GM23338 (cell line): Measurements from ENCODE around the gene PRCC. TPM values are rescaled to one million over a fixed set of nuclear protein-coding genes. Genes with fewer than 3 reads are reported as not detected.

Experiments
- ATAC-seq: fragments of 200-7000 bp; cut with Tn5 transposase; 3 replicates; pipeline ENCODE4 v1.9.1; 2020
- DNase-seq: peaks from one replicate; pipeline ENCODE4 v3.0.0-alpha.2; 2015; ENCODE audit warnings: low spot score
- H2AFZ ChIP-seq: fragments of 200-600 bp; sonication (generic); 2 replicates; pipeline ENCODE4 v1.8.0; 2016; ENCODE audit warnings: antibody characterized with exemption, mild to moderate bottlenecking, moderate library complexity
- H3F3A ChIP-seq: fragments of 200-600 bp; sonication (generic); replicated peaks from 2 replicates; pipeline ENCODE4 v1.8.0; 2017; ENCODE audit warnings: antibody characterized with exemption, mixed run types, low read depth
- H3K27ac ChIP-seq: fragments of 200-600 bp; sonication (generic); 2 replicates; pipeline ENCODE4 v1.6.1; 2016; ENCODE audit warnings: low read depth
- H3K27me3 ChIP-seq: fragments of 200-600 bp; sonication (generic); 2 replicates; pipeline ENCODE4 v1.8.0; 2016; ENCODE audit warnings: mild to moderate bottlenecking, mixed run types, moderate library complexity; ENCODE audit not compliant: insufficient read depth
- H3K36me3 ChIP-seq: fragments of 200-600 bp; sonication (generic); 2 replicates; pipeline ENCODE4 v1.8.0; 2016; ENCODE audit warnings: mild to moderate bottlenecking; ENCODE audit not compliant: insufficient read depth
- H3K4me1 ChIP-seq: fragments of 200-600 bp; sonication (generic); 2 replicates; pipeline ENCODE4 v1.8.0; 2016; ENCODE audit warnings: mild to moderate bottlenecking, moderate library complexity; ENCODE audit not compliant: insufficient read depth
- H3K4me2 ChIP-seq: fragments of 200-600 bp; sonication (generic); 2 replicates; pipeline ENCODE4 v1.7.1; 2017; ENCODE audit warnings: mixed run types
- H3K4me3 ChIP-seq: fragments of 200-600 bp; sonication (generic); 2 replicates; pipeline ENCODE4 v1.6.1; 2016; ENCODE audit warnings: mixed run types
- H3K79me2 ChIP-seq: fragments of 200-600 bp; sonication (generic); replicated peaks from 2 replicates; pipeline ENCODE4 v1.8.0; 2017; ENCODE audit warnings: mild to moderate bottlenecking; ENCODE audit not compliant: insufficient read depth
- H3K9me2 ChIP-seq: fragments of 200-600 bp; sonication (generic); 2 replicates; pipeline ENCODE4 v1.8.0; 2017; ENCODE audit not compliant: insufficient read depth
- H4K20me1 ChIP-seq: fragments of 200-600 bp; sonication (generic); replicated peaks from 2 replicates; pipeline ENCODE4 v1.8.0; 2017; ENCODE audit warnings: mild to moderate bottlenecking; ENCODE audit not compliant: insufficient read depth
- H3K27ac Mint-ChIP-seq: 2 replicates; pipeline ENCODE4 v1.8.0; 2020; ENCODE audit warnings: inconsistent platforms, mild to moderate bottlenecking, moderate library complexity, mixed read lengths
- H3K27me3 Mint-ChIP-seq: 3 replicates; pipeline ENCODE4 v1.8.0; 2022; ENCODE audit warnings: low read depth, mild to moderate bottlenecking, moderate library complexity, mixed read lengths, inconsistent platforms; ENCODE audit not compliant: insufficient read depth, poor library complexity
- H3K36me3 Mint-ChIP-seq: 3 replicates; pipeline ENCODE4 v1.8.0; 2021; ENCODE audit warnings: low read depth, mild to moderate bottlenecking, inconsistent platforms, moderate library complexity, mixed read lengths
- H3K4me1 Mint-ChIP-seq: 3 replicates; pipeline ENCODE4 v1.8.0; 2020; ENCODE audit warnings: mild to moderate bottlenecking, inconsistent platforms, mixed read lengths
- H3K4me3 Mint-ChIP-seq: 3 replicates; pipeline ENCODE4 v1.8.0; 2021; ENCODE audit warnings: moderate library complexity, mild to moderate bottlenecking, inconsistent platforms, mixed read lengths
- H3K9me3 Mint-ChIP-seq: 3 replicates; pipeline ENCODE4 v1.8.0; 2020; ENCODE audit warnings: moderate library complexity, mild to moderate bottlenecking, inconsistent platforms, mixed read lengths
- CREB1 ChIP-seq: fragments of 250-450 bp; sonication (Bioruptor Pico); IDR thresholded peaks from 2 replicates; pipeline ENCODE4 v1.5.0; 2020; ENCODE audit warnings: low read depth, mild to moderate bottlenecking, moderate library complexity
- CTCF ChIP-seq, 2 experiments: fragments of 200-600 bp in 1 of 2; sonication (generic) in 1 of 2; conservative IDR thresholded peaks; 2 replicates each; pipeline versions ENCODE4 v1.5.1 to v1.6.1; 2016 to 2017; ENCODE audit warnings: antibody characterized with exemption in 2 of 2, low read depth in 2 of 2, mild to moderate bottlenecking in 2 of 2, moderate library complexity in 1 of 2
- EZH2 ChIP-seq: fragments of 200-600 bp; sonication (generic); IDR thresholded peaks from one replicate; pipeline ENCODE4 v1.8.0; 2017; ENCODE audit warnings: antibody characterized with exemption, mild to moderate bottlenecking, low read depth; ENCODE audit not compliant: unreplicated experiment
- EZH2phosphoT487 ChIP-seq: fragments of 200-600 bp; sonication (generic); IDR thresholded peaks from one replicate; pipeline ENCODE4 v1.8.1; 2018; ENCODE audit warnings: antibody characterized with exemption; ENCODE audit not compliant: unreplicated experiment
- NANOG ChIP-seq: IDR thresholded peaks from 2 replicates; pipeline ENCODE4 v1.6.1; 2016; ENCODE audit warnings: antibody characterized with exemption, borderline replicate concordance
- POLR2AphosphoS5 ChIP-seq: IDR thresholded peaks from 2 replicates; pipeline ENCODE4 v1.6.1; 2016; ENCODE audit warnings: antibody characterized with exemption, low read depth
- ZNF114 ChIP-seq: fragments of 250-450 bp; sonication (Bioruptor Pico); IDR thresholded peaks from 2 replicates; pipeline ENCODE4 v1.5.0; 2020; ENCODE audit warnings: mild to moderate bottlenecking, moderate library complexity
- ZNF331 ChIP-seq: fragments of 250-450 bp; sonication (Bioruptor Pico); IDR thresholded peaks from 2 replicates; pipeline ENCODE4 v1.5.0; 2020; ENCODE audit warnings: low read depth, mild to moderate bottlenecking, moderate library complexity
- ZNF462 ChIP-seq: fragments of 250-450 bp; sonication (Bioruptor Pico); IDR thresholded peaks from 2 replicates; pipeline ENCODE4 v1.5.0; 2020; ENCODE audit warnings: mild to moderate bottlenecking, moderate library complexity
- polyA plus RNA-seq: library from polyadenylated mRNA; unstranded; fragments of >200 nt; fragmentation: Nextera tagmentation; extraction: Ambion mirVana; gene quantifications from 2 replicates; pipeline ENCODE4 v1.2.1, GENCODE V29; 2016
- total RNA-seq: library from RNA; depleted of rRNA; stranded (reverse); fragments of >200 nt; shearing (Covaris generic); gene quantifications from 2 replicates; pipeline ENCODE4 v1.2.3, GENCODE V29; 2014
- TF ChIP-seq, protein P1 (sequence below): IDR thresholded peaks from one replicate; pipeline ENCODE4 v1.6.1; 2018; ENCODE audit warnings: antibody characterized with exemption; ENCODE audit not compliant: unreplicated experiment

The PRCC gene
- total and polyA plus RNA-seq, 2 experiments from 2014 or later, result 66.2 to 72.9 TPM

DNA sequence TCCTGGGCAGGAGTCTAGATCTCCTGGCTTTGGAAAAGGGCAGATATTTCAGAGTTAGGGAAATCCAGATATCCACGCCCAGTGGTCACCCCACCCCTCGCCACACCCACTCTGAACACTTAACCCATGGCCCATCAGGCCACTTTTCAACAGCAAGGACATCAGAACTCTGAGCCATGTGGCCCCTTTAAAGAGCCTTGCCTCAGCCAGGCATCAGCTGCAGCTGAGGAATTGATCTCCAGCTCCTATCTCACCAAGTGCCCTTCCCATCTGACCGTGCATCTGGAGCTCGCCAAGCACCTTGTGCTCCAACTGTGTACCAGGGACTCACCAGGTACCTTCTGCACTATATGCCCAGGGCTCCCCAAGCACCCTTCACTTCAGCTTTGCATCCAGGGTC is 69.6 kb downstream of the PRCC start:
- ATAC-seq, result no peak
- H3K4me1 ChIP-seq, result peaks cover 8% of the 10 kb centered on the region; the same call in 1 of the 2 replicates

More for the DNA sequence above, 69.6 kb downstream of the PRCC start:
- Histone ChIP-seq H3K4me3 (no peak overlapping the region), H3K79me2 (no peaks in the 10 kb centered on the region), H4K20me1 (no peaks in the 10 kb centered on the region), H3K9me2 (no peaks in the 10 kb centered on the region), H3K27me3 (peaks cover 40% of the 10 kb centered on the region; the same call in 1 of the 2 replicates), H3F3A (no peaks in the 10 kb centered on the region), H2AFZ (no peak overlapping the region), H3K4me2 (no peak overlapping the region), H3K27ac (no peak overlapping the region), H3K36me3 (no peaks in the 10 kb centered on the region)
- Mint-ChIP-seq H3K4me1 (peaks cover 13% of the 10 kb centered on the region), H3K4me3 (no peak overlapping the region), H3K9me3 (no peaks in the 10 kb centered on the region), H3K27ac (no peak overlapping the region), H3K36me3 (no peaks in the 10 kb centered on the region), H3K27me3 (peaks cover 19% of the 10 kb centered on the region)
- TF ChIP-seq EZH2 (no peak), ZNF114 (CRISPR knock-in tag) (no peak), ZNF462 (CRISPR knock-in tag) (no peak), NANOG (no peak), CREB1 (CRISPR knock-in tag) (no peak), EZH2phosphoT487 (no peak), POLR2AphosphoS5 (no peak), CTCF (conservative IDR thresholded peaks at IDR 0.05; ENCODE audit: low read depth in 2 of 2) (no peak), ZNF331 (CRISPR knock-in tag) (no peak)
- TF ChIP-seq, protein P1, sequence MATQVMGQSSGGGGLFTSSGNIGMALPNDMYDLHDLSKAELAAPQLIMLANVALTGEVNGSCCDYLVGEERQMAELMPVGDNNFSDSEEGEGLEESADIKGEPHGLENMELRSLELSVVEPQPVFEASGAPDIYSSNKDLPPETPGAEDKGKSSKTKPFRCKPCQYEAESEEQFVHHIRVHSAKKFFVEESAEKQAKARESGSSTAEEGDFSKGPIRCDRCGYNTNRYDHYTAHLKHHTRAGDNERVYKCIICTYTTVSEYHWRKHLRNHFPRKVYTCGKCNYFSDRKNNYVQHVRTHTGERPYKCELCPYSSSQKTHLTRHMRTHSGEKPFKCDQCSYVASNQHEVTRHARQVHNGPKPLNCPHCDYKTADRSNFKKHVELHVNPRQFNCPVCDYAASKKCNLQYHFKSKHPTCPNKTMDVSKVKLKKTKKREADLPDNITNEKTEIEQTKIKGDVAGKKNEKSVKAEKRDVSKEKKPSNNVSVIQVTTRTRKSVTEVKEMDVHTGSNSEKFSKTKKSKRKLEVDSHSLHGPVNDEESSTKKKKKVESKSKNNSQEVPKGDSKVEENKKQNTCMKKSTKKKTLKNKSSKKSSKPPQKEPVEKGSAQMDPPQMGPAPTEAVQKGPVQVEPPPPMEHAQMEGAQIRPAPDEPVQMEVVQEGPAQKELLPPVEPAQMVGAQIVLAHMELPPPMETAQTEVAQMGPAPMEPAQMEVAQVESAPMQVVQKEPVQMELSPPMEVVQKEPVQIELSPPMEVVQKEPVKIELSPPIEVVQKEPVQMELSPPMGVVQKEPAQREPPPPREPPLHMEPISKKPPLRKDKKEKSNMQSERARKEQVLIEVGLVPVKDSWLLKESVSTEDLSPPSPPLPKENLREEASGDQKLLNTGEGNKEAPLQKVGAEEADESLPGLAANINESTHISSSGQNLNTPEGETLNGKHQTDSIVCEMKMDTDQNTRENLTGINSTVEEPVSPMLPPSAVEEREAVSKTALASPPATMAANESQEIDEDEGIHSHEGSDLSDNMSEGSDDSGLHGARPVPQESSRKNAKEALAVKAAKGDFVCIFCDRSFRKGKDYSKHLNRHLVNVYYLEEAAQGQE, result no peak
- no peak for DNase-seq
